Fibroblast of lung (primary cell): ENCODE results near the gene IL19. TPM values are rescaled to one million over a fixed set of nuclear protein-coding genes. Genes with fewer than 3 reads are reported as not detected.
A peak's percentile ranks its signal among the peaks of the same experiment; 100 is the strongest.

Source experiments
- DNase-seq, 2 donors: peaks; one replicate each; pipeline versions ENCODE4 v3.0.0 to v3.0.0-alpha.2; 2010; ENCODE audit warnings: low read depth in 2 of 2
- H2AFZ ChIP-seq: 2 replicates; pipeline ENCODE4 v1.5.1; 2012; ENCODE audit warnings: low read length, control low read depth, inconsistent platforms
- H3K27ac ChIP-seq: 2 replicates; pipeline ENCODE4 v1.5.1; 2011; ENCODE audit warnings: low read length, control low read depth; ENCODE audit not compliant: insufficient read depth
- H3K27me3 ChIP-seq: 2 replicates; pipeline ENCODE4 v1.5.1; 2011; ENCODE audit warnings: mild to moderate bottlenecking, low read length; ENCODE audit not compliant: control insufficient read depth, insufficient read depth
- H3K36me3 ChIP-seq: 2 replicates; pipeline ENCODE4 v1.5.1; 2011; ENCODE audit warnings: low read length; ENCODE audit not compliant: control insufficient read depth, insufficient read depth
- H3K4me1 ChIP-seq: 2 replicates; pipeline ENCODE4 v1.5.1; 2011; ENCODE audit warnings: low read length; ENCODE audit not compliant: control insufficient read depth, insufficient read depth; ENCODE audit errors: extremely low read depth
- H3K4me2 ChIP-seq: 2 replicates; pipeline ENCODE4 v1.5.1; 2011; ENCODE audit warnings: low read length, control low read depth; ENCODE audit not compliant: insufficient read depth; ENCODE audit errors: extremely low read depth
- H3K4me3 ChIP-seq, 4 experiments: fragments of 200-600 bp in 1 of 4; sonication (generic) in 1 of 4; replicated peaks in 1 of 4; 2 replicates each; pipeline ENCODE4 v1.5.1; 2011 to 2016; ENCODE audit warnings: low read length in 4 of 4, low read depth in 3 of 4, mild to moderate bottlenecking in 3 of 4, control low read depth in 2 of 4, inconsistent platforms in 1 of 4, mixed read lengths in 1 of 4; ENCODE audit not compliant: insufficient read depth in 1 of 4; ENCODE audit errors: control extremely low read depth in 1 of 4
- H3K79me2 ChIP-seq: 2 replicates; pipeline ENCODE4 v1.5.1; 2012; ENCODE audit warnings: mild to moderate bottlenecking, low read length, inconsistent platforms; ENCODE audit not compliant: control insufficient read depth, insufficient read depth
- H3K9ac ChIP-seq: 2 replicates; pipeline ENCODE4 v1.5.1; 2011; ENCODE audit warnings: mild to moderate bottlenecking, low read length, control low read depth; ENCODE audit not compliant: insufficient read depth
- H3K9me3 ChIP-seq: 2 replicates; pipeline ENCODE4 v1.5.1; 2012; ENCODE audit warnings: low read depth, low read length; ENCODE audit not compliant: control insufficient read depth, insufficient read depth
- H4K20me1 ChIP-seq: 2 replicates; pipeline ENCODE4 v1.5.1; 2011; ENCODE audit warnings: low read length; ENCODE audit not compliant: control insufficient read depth, insufficient read depth; ENCODE audit errors: extremely low read depth
- EZH2 ChIP-seq: IDR thresholded peaks from 2 replicates; pipeline ENCODE4 v1.5.1; 2012; ENCODE audit warnings: low read length, control low read depth, mild to moderate bottlenecking; ENCODE audit errors: missing control alignments
- polyA plus RNA-seq, 2 donors: library from polyadenylated mRNA; depleted of rRNA in 1 of 2; stranded (reverse) in 1 of 2; unstranded in 1 of 2; fragments of >200 nt; gene quantifications; 2 replicates each; pipeline ENCODE4 v1.2.1, GENCODE V29; 2011 to 2012; ENCODE audit warnings: missing spikeins in 1 of 2
- total RNA-seq: library from RNA; depleted of rRNA; stranded (reverse); fragments of >200 nt; gene quantifications from 2 replicates; pipeline ENCODE4 v1.2.1, GENCODE V29; 2014
- TF ChIP-seq, protein P1 (sequence below), 2 donors: IDR thresholded peaks in 1 of 2; conservative IDR thresholded peaks in 1 of 2; 1 replicate in 1 of 2; 2 replicates in 1 of 2; pipeline ENCODE4 v1.5.1; 2011 to 2012; ENCODE audit warnings: low read length in 2 of 2, control low read depth in 1 of 2, inconsistent platforms in 1 of 2, low read depth in 1 of 2, mild to moderate bottlenecking in 1 of 2

Gene IL19
- total and polyA plus RNA-seq, 2 donors (not counting 1 experiment from before 2014, with no cell fraction given) = not detected

DNA sequence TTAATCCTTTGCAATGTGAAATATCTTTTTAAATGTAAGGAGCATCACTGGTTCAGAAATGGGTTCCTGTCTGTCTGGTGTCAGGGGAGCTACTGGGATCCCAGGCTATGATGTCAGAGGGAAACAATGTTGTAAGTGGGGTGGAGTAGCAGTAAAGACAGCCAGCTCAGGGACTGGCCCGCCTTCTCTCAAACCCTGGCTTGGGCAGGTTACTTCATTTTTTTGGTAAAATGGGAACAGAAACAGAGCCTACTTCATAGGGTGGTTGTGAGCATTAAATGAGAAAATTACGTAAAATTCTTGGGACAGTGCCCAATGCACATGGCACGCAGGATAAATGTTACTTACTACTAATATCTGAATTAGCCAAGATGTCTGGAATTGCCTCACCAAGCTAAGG lies 64.1 kb downstream of the IL19 start:
- no peaks in the 10 kb centered on the region for H3K79me2 ChIP-seq
- H3K27ac ChIP-seq = no peak overlapping the region
- H3K4me3 ChIP-seq = no peak overlapping the region
- H3K36me3 ChIP-seq = no peaks in the 10 kb centered on the region
- DNase-seq = no peak
- no peaks in the 10 kb centered on the region for H4K20me1 ChIP-seq
- no peaks in the 10 kb centered on the region for H3K9me3 ChIP-seq
- H3K9ac ChIP-seq = no peak overlapping the region
- TF ChIP-seq, protein P1, sequence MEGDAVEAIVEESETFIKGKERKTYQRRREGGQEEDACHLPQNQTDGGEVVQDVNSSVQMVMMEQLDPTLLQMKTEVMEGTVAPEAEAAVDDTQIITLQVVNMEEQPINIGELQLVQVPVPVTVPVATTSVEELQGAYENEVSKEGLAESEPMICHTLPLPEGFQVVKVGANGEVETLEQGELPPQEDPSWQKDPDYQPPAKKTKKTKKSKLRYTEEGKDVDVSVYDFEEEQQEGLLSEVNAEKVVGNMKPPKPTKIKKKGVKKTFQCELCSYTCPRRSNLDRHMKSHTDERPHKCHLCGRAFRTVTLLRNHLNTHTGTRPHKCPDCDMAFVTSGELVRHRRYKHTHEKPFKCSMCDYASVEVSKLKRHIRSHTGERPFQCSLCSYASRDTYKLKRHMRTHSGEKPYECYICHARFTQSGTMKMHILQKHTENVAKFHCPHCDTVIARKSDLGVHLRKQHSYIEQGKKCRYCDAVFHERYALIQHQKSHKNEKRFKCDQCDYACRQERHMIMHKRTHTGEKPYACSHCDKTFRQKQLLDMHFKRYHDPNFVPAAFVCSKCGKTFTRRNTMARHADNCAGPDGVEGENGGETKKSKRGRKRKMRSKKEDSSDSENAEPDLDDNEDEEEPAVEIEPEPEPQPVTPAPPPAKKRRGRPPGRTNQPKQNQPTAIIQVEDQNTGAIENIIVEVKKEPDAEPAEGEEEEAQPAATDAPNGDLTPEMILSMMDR (conservative IDR thresholded peaks at IDR 0.05 in 1 of 2, IDR thresholded peaks at IDR 0.05 in 1 of 2; ENCODE audit: low read depth in 1 of 2, low read length in 2 of 2) = no peak
- no peak for TF ChIP-seq EZH2
- no peak overlapping the region for H3K4me2 ChIP-seq
- no peaks in the 10 kb centered on the region for H3K4me1 ChIP-seq
- no peak overlapping the region for H2AFZ ChIP-seq
- H3K27me3 ChIP-seq = peaks cover 3% of the 10 kb centered on the region

DNA sequence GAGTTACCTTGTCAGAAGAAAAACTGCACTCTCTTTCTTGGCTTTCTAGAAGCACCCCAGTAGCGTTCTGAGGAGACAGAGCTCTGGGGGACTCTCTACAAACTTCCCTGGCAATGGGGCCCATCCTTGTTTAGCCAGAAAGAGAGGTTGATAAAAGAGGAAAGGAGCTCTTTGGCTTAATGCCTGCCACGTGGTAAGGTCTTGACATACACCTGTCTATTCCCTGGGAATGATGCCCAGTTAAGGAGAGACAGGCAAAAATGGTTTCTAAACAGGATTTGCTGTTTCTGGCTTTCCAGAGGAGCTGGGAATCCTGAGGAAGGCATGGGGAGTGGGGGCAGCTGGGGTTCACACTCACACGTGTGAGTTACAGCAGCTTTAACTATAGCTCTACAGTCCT lies 64.6 kb downstream of the IL19 start:
- TF ChIP-seq, protein P1 (conservative IDR thresholded peaks at IDR 0.05 in 1 of 2, IDR thresholded peaks at IDR 0.05 in 1 of 2; ENCODE audit: low read depth in 1 of 2, low read length in 2 of 2) = no peak
- no peak for TF ChIP-seq EZH2
- no peak for DNase-seq
- no peaks in the 10 kb centered on the region for H3K4me1 ChIP-seq

DNA sequence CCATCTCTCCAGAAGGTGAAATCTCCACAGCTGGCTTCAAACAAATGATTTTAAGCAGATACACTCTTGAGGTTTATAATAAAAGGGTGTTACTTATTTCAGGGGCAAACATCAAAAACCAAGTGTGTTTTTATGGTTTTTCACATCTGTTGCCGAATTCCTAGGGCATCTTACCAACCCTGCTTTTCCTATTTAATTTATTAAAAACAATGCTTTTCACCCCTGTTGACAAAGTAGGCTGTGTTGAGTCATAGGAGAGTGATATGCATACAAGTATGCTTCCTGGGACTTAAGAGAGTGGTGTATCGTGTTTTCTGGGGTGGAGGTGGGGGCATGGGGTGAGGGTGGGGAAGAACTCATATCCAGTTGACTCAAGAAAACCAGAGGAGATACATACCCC lies 65.5 kb downstream of the IL19 start:
- Histone ChIP-seq H3K79me2 (no peaks in the 10 kb centered on the region), H4K20me1 (no peaks in the 10 kb centered on the region), H3K36me3 (no peaks in the 10 kb centered on the region), H3K4me2 (no peak overlapping the region), H3K27ac (no peak overlapping the region), H3K9ac (no peak overlapping the region), H3K9me3 (no peaks in the 10 kb centered on the region), H3K4me1 (no peaks in the 10 kb centered on the region), H3K4me3 (no peak overlapping the region), H2AFZ (no peak overlapping the region), H3K27me3 (peaks cover 3% of the 10 kb centered on the region)
- TF ChIP-seq, protein P1 (conservative IDR thresholded peaks at IDR 0.05 in 1 of 2, IDR thresholded peaks at IDR 0.05 in 1 of 2; ENCODE audit: low read depth in 1 of 2, low read length in 2 of 2) = no peak
- TF ChIP-seq EZH2 = no peak
- DNase-seq = peak in 1 of 2 donors; percentile 25

More for the DNA sequence above, 64.6 kb downstream of the IL19 start:
- Histone ChIP-seq H3K4me2 (no peak overlapping the region), H3K9ac (no peak overlapping the region), H2AFZ (no peak overlapping the region), H3K27ac (no peak overlapping the region), H4K20me1 (no peaks in the 10 kb centered on the region), H3K4me3 (no peak overlapping the region), H3K79me2 (no peaks in the 10 kb centered on the region), H3K27me3 (peaks cover 3% of the 10 kb centered on the region), H3K36me3 (no peaks in the 10 kb centered on the region), H3K9me3 (no peaks in the 10 kb centered on the region)
